ENCODE results near the gene PDE11A.

Gene PDE11A

GRCh38 chr2:177689623-177690022 lies 383.0 kb downstream of the PDE11A start:
- peak in 1 of 5 experiments; percentile 77 for DNase-seq

- no peak for DNase-seq
Observed at GRCh38 chr2:177688844-177689243, 383.7 kb downstream of the PDE11A start.

- no peak for DNase-seq
Observed at GRCh38 chr2:177683661-177684069, 388.9 kb downstream of the PDE11A start.

- no peak for DNase-seq
Observed at GRCh38 chr2:177682836-177683660, 389.5 kb downstream of the PDE11A start.

GRCh38 chr2:177682006-177682405 lies 390.6 kb downstream of the PDE11A start:
- no peak for DNase-seq

GRCh38 chr2:177680866-177681712 lies 391.5 kb downstream of the PDE11A start:
- no peak for DNase-seq

- DNase-seq, result no peak
Observed at GRCh38 chr2:177679611-177680605, 392.7 kb downstream of the PDE11A start.

- no peak for DNase-seq
Observed at GRCh38 chr2:177678939-177679338, 393.6 kb downstream of the PDE11A start.

- DNase-seq, result no peak
Observed at GRCh38 chr2:177676636-177677035, 395.9 kb downstream of the PDE11A start.

- DNase-seq, result no peak
Observed at GRCh38 chr2:177675825-177676224, 396.8 kb downstream of the PDE11A start.

GRCh38 chr2:177675350-177675821 lies 397.2 kb downstream of the PDE11A start:
- DNase-seq, result no peak

- DNase-seq, result no peak
Observed at GRCh38 chr2:177673602-177674595, 398.7 kb downstream of the PDE11A start.

GRCh38 chr2:177671662-177672061 lies 400.9 kb downstream of the PDE11A start:
- no peak for DNase-seq

- peak in 1 of 5 experiments; percentile 60 for DNase-seq
Observed at GRCh38 chr2:177670791-177671535, 401.6 kb downstream of the PDE11A start.

GRCh38 chr2:177669625-177670330 lies 402.8 kb downstream of the PDE11A start:
- DNase-seq, result no peak

- DNase-seq, result no peak
Observed at GRCh38 chr2:177669201-177669600, 403.4 kb downstream of the PDE11A start.

- DNase-seq, result no peak
Observed at GRCh38 chr2:177668617-177669016, 404.0 kb downstream of the PDE11A start.

- DNase-seq, result no peak
Observed at GRCh38 chr2:177667626-177668025, 405.0 kb downstream of the PDE11A start.

GRCh38 chr2:177666408-177666807 lies 406.2 kb downstream of the PDE11A start:
- peak in 1 of 5 experiments; percentile 68 for DNase-seq

- DNase-seq, result no peak
Observed at GRCh38 chr2:177665948-177666347, 406.6 kb downstream of the PDE11A start.

Data from T-helper 2 cell (primary cell).